ENCODE data around the gene ELAVL1.

ELAVL1 gene

DNA sequence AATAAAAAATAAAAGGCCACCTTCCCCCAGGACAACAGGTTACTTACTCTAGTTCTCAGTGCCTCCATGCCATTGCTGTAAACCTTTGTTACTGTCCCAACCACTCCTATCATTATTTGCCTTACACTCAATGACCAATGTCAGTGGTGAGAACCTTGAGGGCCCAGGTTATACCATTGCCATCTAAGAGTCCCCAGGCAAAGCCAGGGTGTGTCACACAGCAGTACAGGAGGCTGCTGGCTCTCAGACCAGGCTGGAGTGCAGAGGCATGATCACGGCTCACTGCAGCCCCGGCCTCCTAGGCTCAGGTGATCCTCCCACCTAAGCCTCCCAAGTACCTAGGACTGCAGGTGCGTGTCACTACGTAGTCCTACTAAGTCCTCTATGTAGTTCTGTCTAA, 6.1 kb downstream of the ELAVL1 start:
- TF ChIP-seq, protein P1, sequence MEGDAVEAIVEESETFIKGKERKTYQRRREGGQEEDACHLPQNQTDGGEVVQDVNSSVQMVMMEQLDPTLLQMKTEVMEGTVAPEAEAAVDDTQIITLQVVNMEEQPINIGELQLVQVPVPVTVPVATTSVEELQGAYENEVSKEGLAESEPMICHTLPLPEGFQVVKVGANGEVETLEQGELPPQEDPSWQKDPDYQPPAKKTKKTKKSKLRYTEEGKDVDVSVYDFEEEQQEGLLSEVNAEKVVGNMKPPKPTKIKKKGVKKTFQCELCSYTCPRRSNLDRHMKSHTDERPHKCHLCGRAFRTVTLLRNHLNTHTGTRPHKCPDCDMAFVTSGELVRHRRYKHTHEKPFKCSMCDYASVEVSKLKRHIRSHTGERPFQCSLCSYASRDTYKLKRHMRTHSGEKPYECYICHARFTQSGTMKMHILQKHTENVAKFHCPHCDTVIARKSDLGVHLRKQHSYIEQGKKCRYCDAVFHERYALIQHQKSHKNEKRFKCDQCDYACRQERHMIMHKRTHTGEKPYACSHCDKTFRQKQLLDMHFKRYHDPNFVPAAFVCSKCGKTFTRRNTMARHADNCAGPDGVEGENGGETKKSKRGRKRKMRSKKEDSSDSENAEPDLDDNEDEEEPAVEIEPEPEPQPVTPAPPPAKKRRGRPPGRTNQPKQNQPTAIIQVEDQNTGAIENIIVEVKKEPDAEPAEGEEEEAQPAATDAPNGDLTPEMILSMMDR (IDR thresholded peaks at IDR 0.05; ENCODE audit: low read depth, low read length): no peak

DNA sequence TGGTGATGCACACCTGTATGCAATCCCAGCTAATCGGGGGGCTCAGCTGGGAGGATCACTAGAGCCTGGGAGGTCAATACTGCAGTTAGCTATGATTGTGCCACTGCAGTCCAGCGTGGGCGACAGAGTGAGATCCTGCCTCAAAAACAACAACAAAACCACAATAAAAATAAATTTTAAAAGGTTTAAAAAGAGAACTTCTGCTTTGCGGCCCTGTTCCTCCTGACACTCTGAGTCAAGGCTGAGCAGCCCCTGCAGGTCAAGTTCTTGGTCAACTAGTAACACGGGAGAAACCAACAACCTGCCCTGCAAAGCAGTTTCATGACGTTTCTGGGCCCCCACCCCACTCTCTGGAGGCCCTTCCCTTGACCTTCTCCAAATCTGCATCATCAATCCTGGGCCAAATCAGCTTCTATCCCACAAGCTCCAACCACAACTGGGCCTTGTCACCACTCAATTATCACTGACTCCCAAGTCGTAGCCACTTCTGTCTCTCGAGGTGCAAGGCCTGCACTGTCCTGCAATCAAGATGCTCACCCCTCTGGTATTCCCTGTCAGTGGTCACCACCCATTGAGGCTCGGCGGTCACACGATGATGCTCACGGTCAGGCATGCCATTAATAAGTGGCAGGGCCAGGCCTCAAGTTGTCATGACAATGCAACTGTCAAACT, 7.5 kb downstream of the ELAVL1 start:
- TF ChIP-seq, protein P1 (IDR thresholded peaks at IDR 0.05; ENCODE audit: low read depth, low read length): no peak
- no peak overlapping the region for H3K4me3 ChIP-seq (ENCODE audit: low read depth, low read length)

More for the DNA sequence above, 6.1 kb downstream of the ELAVL1 start:
- H3K4me3 ChIP-seq (ENCODE audit: low read depth, low read length): no peak overlapping the region

DNA sequence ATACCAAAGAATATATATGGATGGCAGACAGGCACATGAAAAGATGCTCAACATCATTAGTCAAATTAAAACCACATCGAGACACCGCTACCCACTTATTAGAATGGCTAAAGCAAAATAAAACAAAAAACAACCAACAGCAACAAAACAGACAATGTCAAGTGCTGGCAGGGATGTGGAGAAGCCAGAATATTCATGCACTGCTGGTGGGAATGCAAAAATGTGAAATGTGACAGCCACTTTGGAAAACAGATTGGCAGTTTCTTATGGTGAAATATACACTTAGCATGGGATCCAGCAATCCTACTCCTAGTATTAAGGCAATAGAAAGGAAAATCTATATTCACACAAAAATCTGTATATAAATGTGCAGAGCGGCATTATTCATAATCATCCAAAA, 8.6 kb downstream of the ELAVL1 start:
- no peak overlapping the region for H3K4me3 ChIP-seq (ENCODE audit: low read depth, low read length)
- TF ChIP-seq, protein P1 (IDR thresholded peaks at IDR 0.05; ENCODE audit: low read depth, low read length): no peak

DNA sequence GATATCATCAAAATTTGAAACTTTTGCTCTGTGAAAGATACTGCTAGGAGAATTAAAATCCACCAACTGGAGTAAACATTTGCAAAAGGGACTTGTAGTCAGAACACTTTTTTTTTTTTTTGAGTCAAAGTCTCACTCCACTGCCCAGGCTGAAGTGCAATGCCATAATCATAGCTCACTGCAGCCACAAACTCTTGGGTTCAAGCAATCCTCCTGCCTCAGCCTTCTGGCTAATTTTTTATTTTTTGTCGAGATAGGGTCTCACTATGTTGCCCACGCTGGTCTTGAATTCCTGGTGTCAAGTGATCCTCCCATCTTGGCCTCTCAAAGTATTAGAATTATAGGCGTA, 9.7 kb downstream of the ELAVL1 start:
- TF ChIP-seq, protein P1 (IDR thresholded peaks at IDR 0.05; ENCODE audit: low read depth, low read length): no peak

DNA sequence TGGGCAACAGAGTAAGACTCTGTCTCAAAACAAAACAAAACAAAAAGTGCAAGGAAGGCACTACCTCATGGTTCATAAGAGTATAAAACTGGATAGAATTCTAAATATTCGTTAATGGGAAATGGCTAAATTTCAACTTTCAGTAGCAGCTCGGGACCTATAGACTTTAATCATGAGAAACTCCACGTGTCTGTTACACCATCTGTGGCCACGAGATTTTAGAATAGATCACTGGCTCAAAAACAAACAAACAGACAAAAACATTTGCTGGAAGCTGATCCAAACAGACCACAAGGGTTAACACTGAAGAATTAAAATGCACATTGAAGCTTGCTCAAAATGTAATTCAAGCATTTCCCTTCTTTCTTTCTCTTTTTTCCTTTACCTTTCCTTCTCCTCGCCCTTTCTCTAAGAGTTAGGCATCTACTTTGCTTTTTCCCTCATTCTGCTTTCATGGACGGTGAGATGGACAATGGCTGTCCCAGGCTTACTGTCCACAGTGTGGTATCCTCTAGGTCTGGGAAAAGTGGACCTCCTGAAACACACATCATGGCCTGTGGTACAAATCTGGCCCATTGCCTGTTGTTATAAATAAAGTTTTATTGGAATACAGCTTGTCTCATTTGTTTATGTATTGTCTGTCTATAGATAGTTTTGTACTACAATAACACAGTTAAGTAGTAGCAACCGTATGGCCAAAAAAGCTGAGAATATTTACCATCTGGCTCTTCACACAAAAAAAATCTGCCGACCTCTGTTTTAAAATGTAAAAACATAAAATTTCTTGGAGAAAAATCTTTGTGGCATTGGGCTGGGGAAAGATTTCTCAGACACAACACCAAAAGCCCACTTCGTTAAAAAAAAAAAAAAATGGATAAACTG, 10.3 kb downstream of the ELAVL1 start:
- H3K4me3 ChIP-seq (ENCODE audit: low read depth, low read length): no peak overlapping the region
- TF ChIP-seq, protein P1 (IDR thresholded peaks at IDR 0.05; ENCODE audit: low read depth, low read length): no peak

More for the DNA sequence above, 9.7 kb downstream of the ELAVL1 start:
- H3K4me3 ChIP-seq (ENCODE audit: low read depth, low read length): no peak overlapping the region

DNA sequence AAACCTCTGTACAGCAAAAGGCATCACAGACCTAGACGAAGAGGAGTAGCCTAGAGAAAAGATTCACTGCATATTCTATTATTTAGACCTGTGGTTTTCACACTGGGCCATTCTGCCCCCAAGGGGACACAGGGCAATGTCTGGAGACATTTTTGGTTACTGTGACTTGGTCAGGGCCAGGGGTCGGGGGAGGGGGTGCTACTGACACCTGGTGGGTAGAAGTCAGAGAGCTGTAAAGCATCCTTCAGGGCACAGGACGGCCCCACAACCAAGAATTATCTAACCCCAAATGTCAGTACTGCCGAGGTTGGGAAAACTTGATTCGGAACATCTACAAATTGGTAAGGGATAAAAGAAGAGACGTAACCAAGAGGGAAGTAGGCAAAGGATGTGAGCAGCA, 11.3 kb downstream of the ELAVL1 start:
- TF ChIP-seq, protein P1 (IDR thresholded peaks at IDR 0.05; ENCODE audit: low read depth, low read length): no peak
- H3K4me3 ChIP-seq (ENCODE audit: low read depth, low read length): no peak overlapping the region

DNA sequence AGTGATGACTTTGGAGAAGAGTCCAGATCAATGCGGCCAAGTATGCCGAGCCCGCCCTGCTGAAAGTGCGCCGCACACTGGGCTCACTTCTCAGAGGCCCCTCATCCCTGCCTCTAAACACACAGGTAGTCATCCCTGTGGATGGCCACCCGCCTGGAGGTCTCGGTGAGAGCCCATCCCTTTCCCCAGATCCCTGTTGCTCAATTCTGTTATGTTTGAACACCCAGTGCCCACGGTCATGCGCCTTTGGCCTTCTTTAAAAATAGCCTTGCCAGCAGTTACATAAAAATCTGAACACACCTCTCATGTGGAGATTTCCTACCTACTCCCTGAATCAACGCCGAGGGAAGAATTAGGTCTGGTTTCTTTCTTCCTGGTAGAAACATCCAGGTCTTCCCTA, 11.9 kb downstream of the ELAVL1 start:
- TF ChIP-seq, protein P1 (IDR thresholded peaks at IDR 0.05; ENCODE audit: low read depth, low read length): no peak

More for the DNA sequence above, 11.9 kb downstream of the ELAVL1 start:
- H3K4me3 ChIP-seq (ENCODE audit: low read depth, low read length): no peak overlapping the region

Measured in WI38 (cell line).